Smooth muscle cell of bladder (primary cell): ENCODE measurements around the gene ZNF728. TPM values are rescaled to one million over a fixed set of nuclear protein-coding genes. Genes with fewer than 3 reads are reported as not detected.

Experiments
- total RNA-seq: library from RNA; depleted of rRNA; stranded (reverse); fragments of >200 nt; gene quantifications from 2 replicates; pipeline ENCODE4 v1.2.3, GENCODE V29; 2014

Gene ZNF728
- total RNA-seq: under 0.01 and 0.28 TPM in 2 replicates

GRCh38 chr19:23002690-23003422, at the start of gene ZNF728:
Gene ZNF728 (minus strand): TSS chr19:23003176. CDS start chr19:23003030, 146 bp downstream.

Other genes starting within 250 kb of the ZNF728 start
- not detected in 2 replicates for gene ZNF99, start 219.0 kb downstream of the ZNF728 start, total RNA-seq
- gene ZNF723, start 170.9 kb downstream of the ZNF728 start, total RNA-seq: not detected in 2 replicates
- gene ZNF730, start 113.8 kb upstream of the ZNF728 start, total RNA-seq: 0.43 and 0.46 TPM in 2 replicates
- 1.4 and 1.6 TPM in 2 replicates for gene ZNF724, start 247.2 kb upstream of the ZNF728 start, total RNA-seq